Liver (tissue), 3 donors: ENCODE measurements around the gene CDH13.

Source experiments
- EGR1 ChIP-seq, 2 donors: IDR thresholded peaks; 2 replicates each; pipeline ENCODE4 v1.6.1; 2016 to 2018; ENCODE audit warnings: antibody characterized with exemption in 2 of 2, low read depth in 2 of 2
- GABPA ChIP-seq, 2 donors: IDR thresholded peaks in 1 of 2; conservative IDR thresholded peaks in 1 of 2; 2 replicates each; pipeline ENCODE4 v1.6.1; 2016; ENCODE audit warnings: antibody characterized with exemption in 2 of 2, mild to moderate bottlenecking in 1 of 2, moderate library complexity in 1 of 2
- NR2F2 ChIP-seq: IDR thresholded peaks from 2 replicates; pipeline ENCODE4 v1.6.1; 2016; ENCODE audit warnings: antibody characterized with exemption
- RAD21 ChIP-seq, 2 donors: IDR thresholded peaks; 2 replicates each; pipeline ENCODE4 v1.6.1; 2016; ENCODE audit warnings: antibody characterized with exemption in 2 of 2, mild to moderate bottlenecking in 2 of 2
- SP1 ChIP-seq: IDR thresholded peaks from 2 replicates; pipeline ENCODE4 v1.6.1; 2018; ENCODE audit warnings: antibody characterized with exemption, mild to moderate bottlenecking
- YY1 ChIP-seq: IDR thresholded peaks from 2 replicates; pipeline ENCODE4 v1.6.1; 2016; ENCODE audit warnings: antibody characterized with exemption, mild to moderate bottlenecking
- TF ChIP-seq, protein P1 (sequence below): fragments of 150-350 bp; IDR thresholded peaks from 2 replicates; pipeline ENCODE4 v1.5.1; 2017; ENCODE audit warnings: improper control_type of control experiment, low read depth, low read length; ENCODE audit not compliant: missing input control
- donor health status: healthy.
- donor health status: healthy.

- TF ChIP-seq, protein P1, sequence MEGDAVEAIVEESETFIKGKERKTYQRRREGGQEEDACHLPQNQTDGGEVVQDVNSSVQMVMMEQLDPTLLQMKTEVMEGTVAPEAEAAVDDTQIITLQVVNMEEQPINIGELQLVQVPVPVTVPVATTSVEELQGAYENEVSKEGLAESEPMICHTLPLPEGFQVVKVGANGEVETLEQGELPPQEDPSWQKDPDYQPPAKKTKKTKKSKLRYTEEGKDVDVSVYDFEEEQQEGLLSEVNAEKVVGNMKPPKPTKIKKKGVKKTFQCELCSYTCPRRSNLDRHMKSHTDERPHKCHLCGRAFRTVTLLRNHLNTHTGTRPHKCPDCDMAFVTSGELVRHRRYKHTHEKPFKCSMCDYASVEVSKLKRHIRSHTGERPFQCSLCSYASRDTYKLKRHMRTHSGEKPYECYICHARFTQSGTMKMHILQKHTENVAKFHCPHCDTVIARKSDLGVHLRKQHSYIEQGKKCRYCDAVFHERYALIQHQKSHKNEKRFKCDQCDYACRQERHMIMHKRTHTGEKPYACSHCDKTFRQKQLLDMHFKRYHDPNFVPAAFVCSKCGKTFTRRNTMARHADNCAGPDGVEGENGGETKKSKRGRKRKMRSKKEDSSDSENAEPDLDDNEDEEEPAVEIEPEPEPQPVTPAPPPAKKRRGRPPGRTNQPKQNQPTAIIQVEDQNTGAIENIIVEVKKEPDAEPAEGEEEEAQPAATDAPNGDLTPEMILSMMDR, result no peak
- TF ChIP-seq SP1, result no peak
- TF ChIP-seq EGR1 (IDR thresholded peaks at IDR 0.05; ENCODE audit: low read depth in 2 of 2), result no peak
- no peak for TF ChIP-seq GABPA (IDR thresholded peaks at IDR 0.05 in 1 of 2, conservative IDR thresholded peaks at IDR 0.05 in 1 of 2)
- no peak for TF ChIP-seq NR2F2
- no peak for TF ChIP-seq RAD21 (IDR thresholded peaks at IDR 0.05)
- no peak for TF ChIP-seq YY1
These were observed 1165.1 kb downstream of the CDH13 start for GRCh38 chr16:83791916-83792315.
